ENCODE data around the gene PCDH9. TPM values are rescaled to one million over a fixed set of nuclear protein-coding genes. Genes with fewer than 3 reads are reported as not detected.

PCDH9 gene
- total and polyA plus RNA-seq, 11 donors: 3.0 to 39.6 (median 21.6) TPM

GRCh38 chr13:66273011-66273410 is 957.1 kb downstream of the PCDH9 start:
- 76 to 92% (median 87%) methylated on average over 1 of the region's 1 CpG for WGBS, 4 donors
- ATAC-seq (no peak), DNase-seq (no peak)
- Histone ChIP-seq H3K9me3 (peaks cover 0 to 16% (median 0%) of the 10 kb centered on the region in 12 donors), H3K27me3 (no peaks in the 10 kb centered on the region), H3K27ac (no peak overlapping the region), H3K4me3 (no peak overlapping the region), H3K4me1 (no peaks in the 10 kb centered on the region), H3K36me3 (no peaks in the 10 kb centered on the region)
- TF ChIP-seq POLR2A (IDR thresholded peaks at IDR 0.05): no peak
- no peak for TF ChIP-seq CTCF (IDR thresholded peaks at IDR 0.05)
- intact Hi-C loops (cut with DNase I): no loop called here

- DNase-seq: no peak
- no peaks in the 10 kb centered on the region for H3K9me3 ChIP-seq
- no peaks in the 10 kb centered on the region for H3K27me3 ChIP-seq
- H3K4me3 ChIP-seq: no peak overlapping the region
- TF ChIP-seq POLR2A (IDR thresholded peaks at IDR 0.05) (no peak), CTCF (IDR thresholded peaks at IDR 0.05) (no peak)
- no peak for ATAC-seq
- 88 to 91% (median 90%) methylated on average over 5 of the region's 5 CpGs for WGBS, 4 donors
- intact Hi-C loops (cut with DNase I): no loop called here
- no peaks in the 10 kb centered on the region for H3K4me1 ChIP-seq
- H3K36me3 ChIP-seq: no peaks in the 10 kb centered on the region
- no peak overlapping the region for H3K27ac ChIP-seq
These were observed 963.4 kb downstream of the PCDH9 start for GRCh38 chr13:66266761-66267160.

- TF ChIP-seq CTCF (IDR thresholded peaks at IDR 0.05) (no peak), POLR2A (IDR thresholded peaks at IDR 0.05) (no peak)
- Histone ChIP-seq H3K36me3 (no peaks in the 10 kb centered on the region), H3K9me3 (peaks cover 0 to 3% (median 0%) of the 10 kb centered on the region in 12 donors), H3K27me3 (no peaks in the 10 kb centered on the region), H3K4me3 (no peak overlapping the region), H3K27ac (no peak overlapping the region), H3K4me1 (no peaks in the 10 kb centered on the region)
- ATAC-seq (no peak), DNase-seq (no peak)
- WGBS, 4 donors: 86 to 94% (median 90%) methylated on average over 1 of the region's 1 CpG
- intact Hi-C loops (cut with DNase I): no loop called here
These were observed 963.8 kb downstream of the PCDH9 start for GRCh38 chr13:66266348-66266747.

- 77 to 88% (median 86%) methylated on average over 4 of the region's 4 CpGs for WGBS, 4 donors
- intact Hi-C loops (cut with DNase I): no loop called here
- Histone ChIP-seq H3K4me3 (no peak overlapping the region), H3K27ac (no peak overlapping the region), H3K4me1 (no peaks in the 10 kb centered on the region), H3K9me3 (peaks cover 0 to 3% (median 0%) of the 10 kb centered on the region in 12 donors), H3K27me3 (no peaks in the 10 kb centered on the region), H3K36me3 (no peaks in the 10 kb centered on the region)
- TF ChIP-seq CTCF (IDR thresholded peaks at IDR 0.05): no peak
- no peak for TF ChIP-seq POLR2A (IDR thresholded peaks at IDR 0.05)
- no peak for ATAC-seq
- DNase-seq: no peak
These were observed 964.8 kb downstream of the PCDH9 start for GRCh38 chr13:66265371-66265770.

Measured in heart left ventricle (tissue), 16 donors.